ENCODE results near the gene KRT73.

KRT73 gene

DNA sequence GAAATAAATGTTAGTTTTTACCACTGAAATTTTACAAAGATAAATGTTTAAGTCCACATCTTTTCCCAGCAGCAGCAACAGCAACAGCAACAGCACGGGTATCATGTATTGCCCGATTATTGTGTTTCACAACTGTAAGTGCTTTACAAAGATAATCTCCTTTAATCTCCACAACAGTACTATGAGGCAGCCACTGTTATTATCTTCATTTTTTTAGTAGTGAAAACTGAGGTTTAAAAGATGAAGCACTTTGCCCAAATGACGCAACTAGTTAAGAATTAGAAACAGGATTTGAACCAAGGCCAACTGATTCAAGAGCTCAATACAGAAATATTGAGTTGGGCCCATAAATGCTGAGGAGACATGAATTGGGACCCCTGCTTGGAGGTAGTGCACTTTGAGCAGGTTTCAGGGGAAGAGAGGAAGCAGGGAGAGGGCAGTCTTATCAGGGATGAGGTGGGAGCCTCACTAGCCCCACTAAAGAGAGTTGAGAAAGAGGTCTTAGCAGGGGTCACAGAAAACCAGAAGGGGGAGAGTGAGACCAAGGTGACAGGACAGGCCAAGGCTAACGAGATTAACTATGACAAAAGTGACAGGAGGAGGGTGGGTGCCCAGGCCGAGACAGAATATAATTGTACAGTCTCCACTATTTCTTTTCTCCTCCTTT lies 18.4 kb upstream of the KRT73 start:
- 97% methylated on average over 3 of the region's 5 CpGs for WGBS (ENCODE audit: insufficient coverage)
- H3K9me3 ChIP-seq (ENCODE audit: control extremely low read depth in 1 of 5, control insufficient read depth in 4 of 5, insufficient read depth in 2 of 5, low read depth in 1 of 5, low read length in 4 of 5), result no peaks in the 10 kb centered on the region
- peaks cover 6 to 35% (median 33%) of the 10 kb centered on the region in 4 experiments for H3K4me1 ChIP-seq (ENCODE audit: control extremely low read depth in 1 of 4, control insufficient read depth in 4 of 4, insufficient read depth in 4 of 4, low read length in 3 of 4)
- H3K4me3 ChIP-seq (ENCODE audit: control insufficient read depth in 1 of 7, extremely low read depth in 1 of 7, insufficient read depth in 4 of 7, low read depth in 2 of 7, low read length in 6 of 7), result no peak overlapping the region
- no peaks in the 10 kb centered on the region for H3K36me3 ChIP-seq (ENCODE audit: control insufficient read depth in 4 of 4, insufficient read depth in 4 of 4, low read length in 3 of 4)
- POLR2A ChIA-PET, result no interaction called here
- H3K27ac ChIP-seq (ENCODE audit: insufficient read depth in 1 of 2, low read depth in 1 of 2, low read length in 2 of 2, poor library complexity in 1 of 2, severe bottlenecking in 2 of 2), result no peak overlapping the region
- no peaks in the 10 kb centered on the region for H3K27me3 ChIP-seq (replicated peaks in 2 of 5; ENCODE audit: control insufficient read depth in 4 of 5, insufficient read depth in 5 of 5, low read length in 4 of 5)
- DNase-seq, result no peak
- CTCF ChIA-PET, result no interaction called here

DNA sequence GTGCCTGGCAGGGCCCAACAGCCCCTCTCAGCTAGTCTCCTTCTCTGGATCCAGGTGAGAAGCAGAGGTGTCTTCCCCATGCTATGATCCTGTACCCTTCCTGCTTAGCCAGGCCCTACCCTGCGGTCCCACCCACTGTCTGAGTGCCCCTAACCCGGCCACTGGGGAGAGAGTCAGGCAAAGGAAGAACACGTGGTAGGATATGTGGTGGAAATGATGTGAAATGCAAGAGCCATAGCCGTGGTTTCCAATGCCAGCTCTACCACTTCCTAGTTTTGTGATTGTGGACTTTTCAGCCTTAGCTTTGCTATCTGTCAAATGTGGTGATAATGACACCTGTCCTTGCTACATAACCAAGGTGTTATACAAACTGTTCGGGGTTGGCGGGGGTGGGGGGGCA lies 17.8 kb upstream of the KRT73 start:
- peak in 2 of 3 donors; percentile 45 to 56 for DNase-seq
- H3K4me1 ChIP-seq (ENCODE audit: control extremely low read depth in 1 of 4, control insufficient read depth in 4 of 4, insufficient read depth in 4 of 4, low read length in 3 of 4), result peaks cover 10 to 40% (median 36%) of the 10 kb centered on the region in 4 experiments
- ChIA-PET CTCF (no interaction called here), POLR2A (no interaction called here)
- no peak overlapping the region for H3K4me3 ChIP-seq (ENCODE audit: control insufficient read depth in 1 of 7, extremely low read depth in 1 of 7, insufficient read depth in 4 of 7, low read depth in 2 of 7, low read length in 6 of 7)
- no peak overlapping the region for H3K27ac ChIP-seq (ENCODE audit: insufficient read depth in 1 of 2, low read depth in 1 of 2, low read length in 2 of 2, poor library complexity in 1 of 2, severe bottlenecking in 2 of 2)
- no peaks in the 10 kb centered on the region for H3K36me3 ChIP-seq (ENCODE audit: control insufficient read depth in 4 of 4, insufficient read depth in 4 of 4, low read length in 3 of 4)
- 22% methylated on average over 3 of the region's 6 CpGs for WGBS (ENCODE audit: insufficient coverage)
- no peaks in the 10 kb centered on the region for H3K9me3 ChIP-seq (ENCODE audit: control extremely low read depth in 1 of 5, control insufficient read depth in 4 of 5, insufficient read depth in 2 of 5, low read depth in 1 of 5, low read length in 4 of 5)
- no peaks in the 10 kb centered on the region for H3K27me3 ChIP-seq (replicated peaks in 2 of 5; ENCODE audit: control insufficient read depth in 4 of 5, insufficient read depth in 5 of 5, low read length in 4 of 5)

DNA sequence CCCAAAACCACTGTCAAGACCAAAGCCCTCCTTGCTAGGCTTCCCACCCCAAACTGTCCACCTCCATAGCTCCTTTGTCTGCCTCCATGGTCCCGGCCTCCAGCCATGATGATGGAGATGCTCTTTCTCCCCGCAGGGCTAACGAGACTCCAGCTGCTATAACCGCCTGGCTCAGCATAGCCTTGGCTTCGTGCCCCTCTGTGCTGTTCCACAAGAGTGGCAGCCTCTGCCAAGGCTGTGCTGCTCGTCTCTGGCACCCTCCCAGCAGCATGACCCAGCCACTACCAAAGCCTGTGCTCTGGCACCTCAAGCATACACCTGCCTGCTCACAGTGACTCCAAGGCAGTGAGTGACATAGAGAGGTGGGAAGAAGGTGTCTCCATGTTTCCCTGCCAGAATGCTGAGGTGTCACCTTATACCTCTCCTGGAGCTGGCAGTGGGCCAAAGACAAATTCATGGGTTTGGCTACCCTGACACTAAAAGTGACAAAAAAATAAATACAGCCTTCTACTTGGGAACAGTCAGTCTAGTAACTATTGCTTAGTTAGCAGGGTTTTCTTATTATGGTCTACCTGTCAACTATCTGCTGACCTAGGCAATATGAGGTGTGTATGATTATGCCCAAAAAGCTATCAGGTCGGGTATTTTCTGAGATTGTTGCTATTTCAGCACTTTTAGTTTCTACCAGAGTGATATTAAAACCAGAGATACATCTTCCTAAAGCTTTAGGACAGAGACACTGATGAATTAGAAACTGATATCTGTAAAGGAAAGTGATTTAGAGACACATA lies 16.1 kb upstream of the KRT73 start:
- no peaks in the 10 kb centered on the region for H3K9me3 ChIP-seq (ENCODE audit: control extremely low read depth in 1 of 5, control insufficient read depth in 4 of 5, insufficient read depth in 2 of 5, low read depth in 1 of 5, low read length in 4 of 5)
- ChIA-PET CTCF (no interaction called here), POLR2A (no interaction called here)
- peaks cover 15 to 58% (median 53%) of the 10 kb centered on the region in 4 experiments for H3K4me1 ChIP-seq (ENCODE audit: control extremely low read depth in 1 of 4, control insufficient read depth in 4 of 4, insufficient read depth in 4 of 4, low read length in 3 of 4)
- H3K27me3 ChIP-seq (replicated peaks in 2 of 5; ENCODE audit: control insufficient read depth in 4 of 5, insufficient read depth in 5 of 5, low read length in 4 of 5), result no peaks in the 10 kb centered on the region
- DNase-seq, result peak in 1 of 3 donors; percentile 15
- no peak overlapping the region for H3K27ac ChIP-seq (ENCODE audit: insufficient read depth in 1 of 2, low read depth in 1 of 2, low read length in 2 of 2, poor library complexity in 1 of 2, severe bottlenecking in 2 of 2)
- H3K36me3 ChIP-seq (ENCODE audit: control insufficient read depth in 4 of 4, insufficient read depth in 4 of 4, low read length in 3 of 4), result no peaks in the 10 kb centered on the region
- WGBS (ENCODE audit: insufficient coverage), result 80% methylated on average over 5 of the region's 7 CpGs
- H3K4me3 ChIP-seq (ENCODE audit: control insufficient read depth in 1 of 7, extremely low read depth in 1 of 7, insufficient read depth in 4 of 7, low read depth in 2 of 7, low read length in 6 of 7), result no peak overlapping the region

DNA sequence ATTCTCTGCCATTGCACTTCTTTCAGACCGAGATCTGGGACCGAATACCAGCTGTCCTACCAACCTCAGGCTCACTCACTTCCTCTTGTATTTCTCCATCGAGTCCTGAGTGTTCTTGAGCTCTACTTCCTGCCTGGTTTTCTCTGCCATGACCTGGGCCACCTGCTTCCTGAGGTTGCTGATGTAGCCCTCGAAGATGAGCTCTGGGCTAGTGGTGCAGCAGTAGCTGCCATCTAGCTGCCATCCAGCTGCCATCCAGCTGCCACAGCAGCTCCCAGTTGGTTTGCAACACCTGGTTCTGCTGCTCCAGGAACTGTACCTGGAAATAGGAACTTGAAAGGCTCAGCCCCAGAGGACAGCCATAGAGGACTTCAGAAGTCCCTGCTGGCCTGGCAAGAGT lies 15.0 kb upstream of the KRT73 start:
- WGBS (ENCODE audit: insufficient coverage), result 0% methylated on average over 4 of the region's 4 CpGs
- no peak overlapping the region for H3K4me3 ChIP-seq (ENCODE audit: control insufficient read depth in 1 of 7, extremely low read depth in 1 of 7, insufficient read depth in 4 of 7, low read depth in 2 of 7, low read length in 6 of 7)
- DNase-seq, result peak; percentile 58 to 96 (median 93)
- no peak overlapping the region for H3K27ac ChIP-seq (ENCODE audit: insufficient read depth in 1 of 2, low read depth in 1 of 2, low read length in 2 of 2, poor library complexity in 1 of 2, severe bottlenecking in 2 of 2)
- ChIA-PET CTCF (interaction anchor here (0.8 to 1.7 kb wide), 8 partner anchors 14 to 237 kb away, joined by 3 to 10 read pairs (median 3); no protein-coding TSS in a partner anchor), POLR2A (no interaction called here)
- H3K9me3 ChIP-seq (ENCODE audit: control extremely low read depth in 1 of 5, control insufficient read depth in 4 of 5, insufficient read depth in 2 of 5, low read depth in 1 of 5, low read length in 4 of 5), result no peaks in the 10 kb centered on the region
- no peaks in the 10 kb centered on the region for H3K27me3 ChIP-seq (replicated peaks in 2 of 5; ENCODE audit: control insufficient read depth in 4 of 5, insufficient read depth in 5 of 5, low read length in 4 of 5)
- H3K4me1 ChIP-seq (ENCODE audit: control extremely low read depth in 1 of 4, control insufficient read depth in 4 of 4, insufficient read depth in 4 of 4, low read length in 3 of 4), result peaks cover 15 to 65% (median 59%) of the 10 kb centered on the region in 4 experiments
- no peaks in the 10 kb centered on the region for H3K36me3 ChIP-seq (ENCODE audit: control insufficient read depth in 4 of 4, insufficient read depth in 4 of 4, low read length in 3 of 4)

DNA sequence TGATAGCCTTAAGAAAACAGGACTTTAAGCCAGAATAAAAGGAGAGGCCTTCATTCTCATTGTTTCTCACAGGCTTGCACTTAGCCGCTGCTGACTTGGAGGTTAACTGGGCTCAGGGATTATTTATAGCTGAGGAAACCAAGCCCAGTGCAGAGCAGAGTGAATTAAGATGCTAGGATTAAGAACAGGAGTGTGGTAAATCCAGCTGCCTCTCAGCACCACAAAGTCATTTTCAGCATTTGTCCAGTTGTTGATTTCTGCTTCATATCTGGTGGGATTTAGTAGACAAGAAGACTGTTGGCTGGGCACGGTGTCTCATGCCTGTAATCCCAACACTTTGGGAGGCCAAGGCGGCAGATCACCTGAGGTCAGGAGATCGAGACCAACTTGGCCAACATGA lies 14.3 kb upstream of the KRT73 start:
- H3K4me1 ChIP-seq (ENCODE audit: control extremely low read depth in 1 of 4, control insufficient read depth in 4 of 4, insufficient read depth in 4 of 4, low read length in 3 of 4), result peaks cover 15 to 65% (median 59%) of the 10 kb centered on the region in 4 experiments
- WGBS (ENCODE audit: insufficient coverage), result 94% methylated on average over 2 of the region's 4 CpGs
- POLR2A ChIA-PET, result no interaction called here

GRCh38 chr12:52631676-52632459 lies 13.5 kb upstream of the KRT73 start:
- DNase-seq, result no peak
- H3K9me3 ChIP-seq (ENCODE audit: control extremely low read depth in 1 of 5, control insufficient read depth in 4 of 5, insufficient read depth in 2 of 5, low read depth in 1 of 5, low read length in 4 of 5), result no peaks in the 10 kb centered on the region
- CTCF ChIA-PET, result interaction anchor here (1.7 to 1.9 kb wide), 2 partner anchors 13 to 15 kb away, joined by 4 to 6 read pairs; no protein-coding TSS in a partner anchor
- no peak overlapping the region for H3K4me3 ChIP-seq (ENCODE audit: control insufficient read depth in 1 of 7, extremely low read depth in 1 of 7, insufficient read depth in 4 of 7, low read depth in 2 of 7, low read length in 6 of 7)
- H3K27me3 ChIP-seq (replicated peaks in 2 of 5; ENCODE audit: control insufficient read depth in 4 of 5, insufficient read depth in 5 of 5, low read length in 4 of 5), result no peaks in the 10 kb centered on the region
- WGBS (ENCODE audit: insufficient coverage), result 98% methylated on average over 5 of the region's 6 CpGs
- peaks cover 15 to 65% (median 59%) of the 10 kb centered on the region in 4 experiments for H3K4me1 ChIP-seq (ENCODE audit: control extremely low read depth in 1 of 4, control insufficient read depth in 4 of 4, insufficient read depth in 4 of 4, low read length in 3 of 4)
- POLR2A ChIA-PET, result no interaction called here
- H3K27ac ChIP-seq (ENCODE audit: insufficient read depth in 1 of 2, low read depth in 1 of 2, low read length in 2 of 2, poor library complexity in 1 of 2, severe bottlenecking in 2 of 2), result no peak overlapping the region
- no peaks in the 10 kb centered on the region for H3K36me3 ChIP-seq (ENCODE audit: control insufficient read depth in 4 of 4, insufficient read depth in 4 of 4, low read length in 3 of 4)

More for the DNA sequence above, 14.3 kb upstream of the KRT73 start:
- CTCF ChIA-PET, result interaction anchor here (1.1 to 1.7 kb wide), 4 partner anchors 14 to 49 kb away, joined by 3 to 10 read pairs (median 4); no protein-coding TSS in a partner anchor
- Histone ChIP-seq H3K36me3 (ENCODE audit: control insufficient read depth in 4 of 4, insufficient read depth in 4 of 4, low read length in 3 of 4) (no peaks in the 10 kb centered on the region), H3K27ac (ENCODE audit: insufficient read depth in 1 of 2, low read depth in 1 of 2, low read length in 2 of 2, poor library complexity in 1 of 2, severe bottlenecking in 2 of 2) (no peak overlapping the region), H3K9me3 (ENCODE audit: control extremely low read depth in 1 of 5, control insufficient read depth in 4 of 5, insufficient read depth in 2 of 5, low read depth in 1 of 5, low read length in 4 of 5) (no peaks in the 10 kb centered on the region), H3K27me3 (replicated peaks in 2 of 5; ENCODE audit: control insufficient read depth in 4 of 5, insufficient read depth in 5 of 5, low read length in 4 of 5) (no peaks in the 10 kb centered on the region), H3K4me3 (ENCODE audit: control insufficient read depth in 1 of 7, extremely low read depth in 1 of 7, insufficient read depth in 4 of 7, low read depth in 2 of 7, low read length in 6 of 7) (peak overlapping the region in 1 of 7 experiments; percentile 14)
- DNase-seq, result no peak
